Embryonic facial prominence (tissue), 1 donor: ENCODE results near the gene CALML4.
"Not testable (repeated sequence)": the region's sequence is repeated elsewhere in the genome, so short reads cannot be mapped to it uniquely, and the experiment has no call there.

ENCODE experiments used
- DNase-seq: peaks from one replicate; pipeline ENCODE4 v3.0.0-alpha.2; 2016; ENCODE audit errors: extremely low spot score

CALML4 gene

DNA sequence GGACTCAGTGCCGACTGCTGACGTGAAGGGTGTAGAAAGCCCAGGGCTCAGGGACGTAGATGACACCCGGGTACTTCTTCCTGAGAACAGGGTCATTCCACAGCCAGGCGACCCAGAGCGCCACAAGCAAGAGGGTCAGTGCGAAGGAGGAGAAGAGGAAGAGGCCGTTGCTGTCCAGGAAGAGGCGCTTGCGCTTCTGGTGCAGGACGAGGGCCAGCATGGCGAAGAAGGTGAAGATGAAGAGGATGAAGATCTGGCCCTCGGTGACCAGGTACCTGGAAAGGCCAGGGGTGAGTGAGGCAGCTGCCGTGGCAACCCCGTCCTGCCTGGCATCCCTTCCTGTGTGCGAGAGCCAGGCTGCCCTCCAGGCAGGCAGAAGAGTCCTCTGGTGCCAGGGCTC is 3.0 kb upstream of the CALML4 start:
- no peak for DNase-seq

DNA sequence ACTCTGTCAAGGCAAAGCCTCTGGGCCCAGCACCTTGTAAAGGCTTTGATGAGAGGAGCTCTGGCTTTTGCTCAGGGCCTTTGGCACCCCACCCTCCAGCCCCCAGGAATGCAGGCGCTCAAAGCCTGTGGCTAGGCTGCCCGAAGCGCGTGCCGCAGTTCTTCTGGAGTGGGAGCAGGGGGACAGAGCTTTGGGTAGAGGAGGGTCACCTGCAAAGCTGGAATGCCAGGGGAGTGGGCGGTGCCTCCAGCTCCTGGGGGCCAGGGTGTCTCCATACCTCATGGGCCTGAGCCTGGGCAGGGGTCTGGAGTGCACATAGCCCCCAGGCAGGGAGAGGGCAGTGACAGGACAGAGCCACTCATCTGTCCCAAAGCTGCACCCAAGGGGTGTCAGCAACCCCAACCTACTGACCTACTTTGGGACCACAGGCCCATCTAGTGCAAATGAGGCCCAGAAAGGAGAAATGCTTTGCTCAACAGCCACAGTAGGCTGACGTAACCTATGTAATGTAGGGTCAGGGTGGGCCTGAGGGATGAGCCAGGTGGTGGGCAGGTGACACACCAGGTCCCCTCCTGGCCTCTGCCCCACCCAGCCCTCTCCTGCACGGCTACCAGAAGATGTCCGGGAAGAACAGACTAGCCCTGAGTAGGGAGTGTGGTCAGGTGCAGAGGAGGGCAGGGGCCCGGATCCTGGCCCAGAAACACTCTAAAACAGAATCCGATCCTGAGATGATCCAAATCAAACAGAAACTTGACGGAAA is 2.2 kb upstream of the CALML4 start:
- DNase-seq: no peak

DNA sequence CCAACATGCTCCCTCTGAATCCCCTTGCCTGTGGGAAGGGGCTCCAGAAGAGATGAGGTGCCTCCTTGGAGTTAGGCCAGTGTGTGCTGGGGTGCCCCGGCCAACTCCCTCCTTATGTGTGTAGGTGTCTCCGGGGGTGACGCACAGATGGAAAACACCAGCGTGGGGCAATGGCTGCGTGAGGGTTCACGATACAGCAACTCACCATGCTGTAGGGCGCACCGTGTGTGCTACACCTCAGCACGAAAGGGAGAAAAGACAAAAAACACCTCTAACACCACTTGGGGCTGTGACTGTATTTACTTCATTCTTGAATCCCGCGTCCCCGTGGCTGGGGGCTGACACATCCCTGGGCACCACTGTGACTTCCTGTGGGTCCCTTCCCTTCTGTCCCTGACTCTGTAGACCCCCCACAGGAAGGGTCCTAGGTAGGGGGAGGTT is 1.6 kb upstream of the CALML4 start:
- no peak for DNase-seq

DNA sequence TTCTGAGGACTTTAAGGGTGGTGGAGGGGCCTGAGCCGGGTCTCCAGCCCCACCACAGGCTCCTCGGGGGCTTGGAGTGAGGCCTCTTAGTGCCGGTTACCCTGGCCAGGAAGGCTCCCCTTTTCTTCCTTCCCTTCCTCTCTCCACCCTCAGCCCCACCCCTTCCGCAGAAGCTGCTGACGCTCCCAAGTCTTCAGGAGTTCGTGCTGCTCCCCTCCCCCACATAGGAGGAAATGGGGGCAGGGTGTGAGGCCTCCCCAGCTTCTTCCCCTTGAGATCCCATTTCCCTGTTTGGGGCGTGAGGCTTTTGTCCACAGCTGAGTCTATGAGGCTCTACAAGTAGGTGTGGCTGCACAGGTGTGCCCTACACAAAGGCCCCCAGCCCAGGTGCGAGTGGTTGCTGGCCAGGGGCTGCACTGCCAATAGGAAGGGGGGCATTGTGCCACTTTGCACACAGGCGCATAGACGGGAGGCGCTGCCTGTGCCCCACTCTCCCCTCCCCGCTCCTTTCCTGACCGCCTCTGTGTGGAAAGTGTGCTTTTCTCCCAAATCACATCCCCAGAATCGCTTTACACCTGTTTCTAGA is 915 bp upstream of the CALML4 start:
- DNase-seq: no peak

DNA sequence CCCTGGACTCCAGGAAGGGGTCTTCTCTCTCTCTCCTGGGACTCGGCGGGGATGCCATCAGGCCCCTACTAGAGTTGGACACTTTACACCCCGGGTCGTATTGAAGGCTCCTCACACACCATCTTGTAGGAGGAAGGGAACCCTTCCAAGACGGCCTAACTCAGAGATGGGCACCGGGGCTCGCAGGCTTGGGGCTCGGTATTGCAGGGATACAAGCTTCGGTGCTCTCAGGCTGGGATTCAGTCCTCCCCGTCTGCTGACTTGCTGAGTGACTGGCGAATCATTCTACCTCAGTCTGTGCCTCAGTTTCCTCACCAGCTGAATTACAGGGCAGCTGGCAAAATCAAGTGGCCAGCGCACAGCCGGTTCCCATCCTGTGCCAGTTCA is 419 bp upstream of the CALML4 start:
- DNase-seq: no peak

DNA sequence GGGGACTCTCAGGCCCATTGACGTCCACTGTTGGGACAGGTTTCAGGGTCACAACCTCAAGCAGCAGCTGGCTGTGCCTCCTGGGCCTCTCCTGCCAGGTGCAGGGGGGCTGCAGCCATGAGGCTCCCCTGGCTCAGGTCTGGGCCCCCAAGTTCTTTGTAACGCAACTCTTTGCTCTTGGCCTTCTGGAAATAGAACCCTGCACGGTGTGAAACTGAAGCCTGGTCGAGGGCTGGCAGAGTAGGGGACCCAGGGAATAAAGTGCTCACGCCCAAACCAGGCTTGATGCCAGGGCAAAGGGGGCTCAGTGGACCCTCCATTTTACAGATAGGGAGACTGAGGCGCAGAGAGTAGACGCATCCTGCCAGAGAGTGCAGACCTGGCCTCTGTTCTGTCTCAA is 771 bp downstream of the CALML4 start:
- no peak for DNase-seq

DNA sequence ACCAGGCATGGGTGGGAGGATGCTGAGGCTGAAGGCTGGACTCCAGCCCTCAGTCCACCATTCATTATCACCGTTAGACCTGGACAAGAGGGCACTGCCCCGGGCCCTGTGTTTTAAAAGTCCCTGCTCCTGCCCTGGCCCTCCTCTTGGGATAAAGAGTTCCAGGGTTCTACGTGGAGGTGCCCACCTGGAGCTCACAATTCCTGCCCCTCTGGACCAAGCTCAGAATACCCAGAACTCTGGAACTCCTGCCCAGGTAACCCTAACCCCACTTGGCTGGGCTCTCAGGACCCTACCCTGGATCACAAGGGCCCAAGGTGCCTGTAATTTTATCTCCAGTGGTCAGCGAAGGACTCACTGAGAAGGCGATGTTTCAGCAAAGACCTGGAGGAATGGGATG is 1.2 kb downstream of the CALML4 start:
- no peak for DNase-seq

DNA sequence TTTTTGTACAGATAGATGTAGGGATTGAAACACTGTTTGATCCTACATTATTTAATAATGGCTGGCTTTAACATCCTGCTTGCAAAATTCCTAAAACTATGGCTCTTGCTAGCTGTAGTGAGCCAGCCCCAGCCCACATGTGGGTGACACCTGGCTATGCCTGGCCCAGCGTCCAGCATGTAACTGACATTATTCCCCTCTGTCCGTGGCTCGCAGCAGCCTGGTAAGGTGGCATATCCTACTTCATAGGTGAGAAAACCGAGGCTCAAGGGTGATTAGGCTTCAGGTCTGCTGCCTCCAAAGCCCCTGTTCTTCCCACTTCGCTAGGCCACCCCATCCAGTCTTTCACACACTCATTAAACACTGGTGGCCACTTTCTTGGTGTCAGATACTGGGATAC is 1.6 kb downstream of the CALML4 start:
- no peak for DNase-seq

DNA sequence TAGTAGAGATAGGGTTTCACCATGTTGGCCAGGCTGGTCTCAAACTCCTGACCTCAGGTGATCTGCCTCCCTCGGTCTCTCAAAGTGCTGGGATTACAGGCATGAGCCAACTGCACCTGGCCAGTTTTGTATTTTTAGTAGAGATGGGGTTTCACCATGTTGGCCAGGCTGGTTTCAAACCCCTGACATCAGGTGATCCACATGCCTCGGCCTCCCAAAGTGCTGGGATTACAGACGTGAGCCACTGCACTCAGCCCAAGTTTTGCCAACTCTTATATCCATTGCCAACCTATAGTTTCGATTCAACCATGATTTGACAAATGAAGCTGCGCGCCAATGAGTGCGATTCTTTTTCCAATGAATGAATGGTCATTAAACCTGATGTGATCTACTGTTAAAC is 2.1 kb downstream of the CALML4 start:
- DNase-seq: not testable (repeated sequence)

DNA sequence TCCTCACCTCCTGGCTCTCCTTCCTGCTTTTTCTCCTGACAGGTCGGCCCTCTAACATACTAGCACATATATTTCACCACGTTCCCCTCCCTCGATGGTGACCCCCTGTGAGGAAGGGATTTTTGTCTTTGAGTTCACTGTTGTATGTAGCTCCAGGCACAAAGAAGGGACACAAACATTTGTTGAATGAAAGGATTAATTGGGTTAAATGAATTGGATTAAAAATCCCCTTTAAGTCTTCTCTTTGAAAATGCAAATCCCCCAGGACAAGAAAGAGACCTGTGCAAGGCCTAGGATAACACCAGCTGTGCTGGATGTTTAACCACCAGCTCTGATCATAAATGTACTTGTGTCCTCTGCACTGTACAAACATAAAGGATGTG is 3.3 kb downstream of the CALML4 start:
- DNase-seq: no peak

DNA sequence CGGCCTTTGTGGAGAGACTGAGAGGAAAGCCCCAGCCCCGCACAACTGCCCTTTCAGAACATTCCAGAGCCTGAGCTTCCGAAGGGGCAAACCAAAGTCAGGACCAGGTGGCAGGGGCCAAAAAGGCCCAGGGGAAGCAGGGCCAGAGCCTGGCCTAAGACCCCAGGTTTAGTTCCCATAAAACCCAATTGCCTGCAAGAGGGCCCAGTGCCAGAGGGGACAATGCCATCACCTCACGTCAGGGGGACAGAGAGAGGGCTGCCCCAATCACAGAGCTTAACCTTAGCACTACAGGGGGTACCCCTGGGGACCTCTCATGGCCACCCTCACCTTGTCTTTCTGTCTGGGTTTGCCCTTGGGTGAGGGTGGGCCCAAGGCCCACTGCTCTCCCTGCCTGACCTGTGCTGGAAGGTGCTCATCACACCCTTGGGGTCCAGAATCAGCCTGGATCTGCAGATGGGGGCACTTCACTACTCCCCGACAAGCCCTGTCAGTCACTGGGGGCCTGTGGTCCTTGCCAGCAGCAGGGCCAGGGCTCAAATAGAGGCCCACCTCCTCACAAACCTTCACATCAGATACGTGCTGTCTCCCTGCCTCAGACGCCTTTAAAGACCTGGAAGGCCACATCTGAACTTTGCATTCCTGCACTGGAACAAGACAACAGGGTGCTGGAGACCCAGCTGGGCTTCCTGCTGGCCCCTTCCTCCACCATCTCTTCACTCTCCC is 3.8 kb downstream of the CALML4 start:
- no peak for DNase-seq

DNA sequence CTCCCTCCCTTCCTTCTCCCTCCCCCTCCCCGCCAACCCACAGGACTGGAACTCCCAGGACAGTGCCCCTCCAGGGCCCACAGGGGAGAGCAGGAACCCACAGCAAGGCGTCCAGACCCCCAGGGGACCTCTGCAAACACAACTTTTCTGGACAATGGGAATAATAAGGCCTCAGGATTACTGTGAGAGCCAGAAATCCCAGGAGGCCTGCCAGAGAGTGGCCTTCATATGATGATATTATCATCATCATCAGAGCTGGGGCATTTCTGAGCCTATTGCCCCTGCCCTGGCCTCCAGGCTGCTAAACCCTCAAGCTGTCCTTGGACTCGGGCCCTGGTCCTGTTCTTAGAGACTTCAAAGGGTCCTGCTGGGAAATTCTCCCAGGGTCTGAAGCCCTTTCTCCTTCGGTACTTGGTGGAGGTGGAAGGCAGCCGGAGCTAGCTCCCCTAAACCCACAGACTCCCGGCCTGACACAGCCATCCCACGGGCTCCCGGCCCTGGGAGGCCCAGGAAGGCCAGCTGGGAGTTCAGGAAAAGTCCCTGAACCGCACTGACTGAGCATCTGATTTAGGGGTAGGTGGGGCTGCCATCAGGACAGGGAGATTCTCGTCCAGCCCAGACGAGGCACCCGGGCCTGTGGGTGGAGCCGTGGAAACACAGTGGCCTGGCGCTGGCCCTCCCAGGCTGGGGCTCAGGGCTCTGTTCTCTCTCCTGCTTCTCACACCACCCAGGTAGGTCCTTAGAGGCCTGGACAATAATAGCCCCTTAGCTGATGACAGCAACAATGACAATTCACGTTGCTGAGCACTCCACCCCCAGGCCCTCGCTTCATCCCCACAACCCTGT is 4.9 kb downstream of the CALML4 start:
- no peak for DNase-seq

DNA sequence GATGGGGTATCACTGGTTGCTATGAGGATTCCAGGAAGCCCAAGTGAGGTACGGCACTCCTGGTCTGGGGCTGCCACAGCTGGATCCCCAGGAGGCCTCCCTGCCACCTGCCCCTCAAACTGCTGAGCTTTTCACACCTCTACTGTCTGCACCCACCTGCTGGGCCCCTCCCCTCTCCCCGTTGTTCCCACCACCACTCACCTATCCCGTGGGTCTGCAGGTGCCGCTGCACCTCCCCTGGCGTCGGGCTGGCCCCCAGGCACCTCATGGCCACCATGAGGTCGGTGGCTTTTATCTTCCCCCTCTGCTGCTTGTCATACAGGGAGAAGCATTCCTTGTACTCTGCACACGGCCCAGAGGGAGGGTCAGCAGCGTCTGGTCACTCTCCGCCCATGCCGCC is 5.8 kb downstream of the CALML4 start:
- DNase-seq: no peak

DNA sequence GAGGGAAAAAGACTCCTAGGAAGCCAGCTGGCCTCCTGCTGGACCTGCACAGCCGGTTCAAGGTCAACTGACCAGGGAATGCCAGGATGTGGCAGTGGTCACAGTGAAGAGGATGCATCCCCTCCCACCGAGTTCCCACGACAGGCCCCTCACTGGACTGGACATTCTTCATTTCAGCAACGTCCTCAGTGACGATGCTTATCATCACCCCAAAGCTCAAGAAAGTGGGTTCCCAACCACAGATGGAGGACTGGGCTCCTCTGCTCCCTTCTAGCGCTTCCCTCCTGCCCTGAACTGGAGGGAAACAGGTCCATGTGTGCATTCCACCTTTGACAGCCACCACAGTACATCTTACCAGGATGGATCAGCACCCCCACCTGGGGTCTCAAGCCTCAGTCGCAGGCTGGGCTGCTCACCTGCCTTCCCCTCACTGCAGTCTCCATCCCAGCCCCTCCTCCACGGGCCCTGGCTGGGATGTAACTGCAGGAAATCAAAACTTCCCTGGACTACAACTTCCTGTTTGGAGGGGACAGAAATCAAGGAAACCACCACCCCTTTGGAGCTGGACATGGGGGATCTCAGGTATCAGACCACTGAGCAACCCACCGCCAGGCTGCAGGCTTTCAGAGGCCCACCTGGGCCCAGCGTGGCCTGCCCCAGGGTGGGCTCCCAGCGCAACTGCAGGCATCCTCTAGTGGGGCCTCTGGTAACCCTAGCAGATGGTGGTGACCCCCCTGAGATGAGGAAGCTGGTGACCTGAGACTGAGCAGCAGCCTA is 7.3 kb downstream of the CALML4 start:
- no peak for DNase-seq

DNA sequence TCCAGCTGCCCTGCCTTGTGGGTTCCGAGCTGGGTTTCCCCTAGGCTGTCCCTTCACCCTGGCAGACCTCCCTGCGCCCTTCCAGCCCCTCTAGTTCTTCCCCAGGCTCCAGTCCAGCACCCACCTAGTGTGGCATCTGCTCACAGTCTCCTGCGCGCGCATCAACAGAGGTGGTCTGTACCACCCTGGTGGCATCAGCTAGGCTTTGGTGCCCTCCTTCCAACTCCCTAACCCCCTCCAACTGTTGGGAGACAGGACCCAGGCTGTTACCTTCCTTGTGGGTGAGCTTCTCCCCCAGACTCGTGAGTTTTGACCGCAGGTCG is 8.0 kb downstream of the CALML4 start:
- DNase-seq: no peak

DNA sequence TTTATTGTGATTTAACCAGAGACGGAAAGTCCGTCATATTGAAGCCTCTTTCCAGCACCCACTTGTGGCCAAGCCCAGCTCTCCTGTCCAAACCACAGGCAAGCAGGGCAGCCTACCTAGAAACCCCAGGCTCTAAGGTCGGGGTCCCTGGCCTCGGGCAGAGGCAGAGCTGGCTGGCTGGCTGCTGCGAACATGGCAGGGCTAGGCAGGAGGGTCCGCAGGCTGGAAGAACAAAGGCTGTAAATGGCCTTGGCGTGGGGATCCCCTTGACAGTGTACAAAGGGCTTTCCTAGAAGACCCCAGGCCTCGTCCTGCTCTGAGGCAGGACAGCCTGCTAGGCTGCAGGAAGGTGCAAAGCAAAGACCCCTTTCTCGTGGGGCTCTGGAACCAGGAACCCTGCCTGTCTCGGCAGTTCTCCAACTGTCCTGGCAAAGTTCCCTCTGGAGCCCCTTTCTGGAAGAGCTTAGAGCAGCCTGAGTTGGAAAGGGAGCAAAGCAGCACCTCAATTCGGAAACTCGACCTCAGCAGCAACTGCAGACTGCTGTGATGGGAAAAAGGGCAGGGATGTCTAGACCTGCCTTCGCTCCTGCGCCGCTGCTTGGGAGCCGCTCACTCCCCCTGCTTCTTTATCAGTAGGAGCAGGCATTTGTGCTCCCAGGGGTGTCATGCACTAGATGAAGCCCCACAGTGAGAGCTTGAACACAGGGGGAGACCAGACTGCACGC is 8.5 kb downstream of the CALML4 start:
- DNase-seq: no peak

DNA sequence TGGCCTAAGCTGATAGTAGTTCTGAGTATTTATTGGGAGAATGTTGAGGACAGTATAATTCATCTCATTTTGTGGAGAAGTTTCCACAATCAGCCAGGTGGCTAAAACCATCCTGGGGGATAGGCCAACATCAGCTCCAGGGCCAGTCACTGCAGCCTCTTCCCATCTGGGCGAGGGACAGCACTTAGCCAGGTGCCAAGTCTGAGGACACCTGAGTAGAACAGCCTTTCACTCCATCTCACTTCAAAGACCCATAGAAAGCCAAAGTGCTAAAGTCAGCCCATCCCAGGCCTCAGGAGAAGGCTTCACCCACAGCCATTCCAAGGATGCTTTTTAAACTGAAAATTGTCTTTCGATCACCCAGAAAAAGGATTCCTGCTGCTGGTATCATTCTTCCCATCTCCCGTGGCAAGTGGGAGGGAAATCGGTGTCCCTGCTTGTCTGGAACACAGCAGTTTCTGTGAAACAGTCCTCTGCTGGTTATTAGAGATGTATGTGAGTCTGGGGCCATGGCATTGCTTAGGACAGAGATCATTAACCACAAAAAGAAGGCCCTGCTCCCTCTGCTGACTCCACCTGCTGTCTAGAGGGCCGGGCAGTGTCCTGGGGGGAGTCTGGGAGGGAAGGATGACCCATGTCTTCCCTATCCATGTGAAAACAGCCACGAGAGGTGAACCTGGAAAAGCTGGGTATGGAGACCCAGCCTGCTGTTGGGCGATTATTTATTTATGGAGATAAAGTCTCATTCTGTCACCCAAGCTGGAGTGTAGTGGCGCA is 9.6 kb downstream of the CALML4 start:
- no peak for DNase-seq

DNA sequence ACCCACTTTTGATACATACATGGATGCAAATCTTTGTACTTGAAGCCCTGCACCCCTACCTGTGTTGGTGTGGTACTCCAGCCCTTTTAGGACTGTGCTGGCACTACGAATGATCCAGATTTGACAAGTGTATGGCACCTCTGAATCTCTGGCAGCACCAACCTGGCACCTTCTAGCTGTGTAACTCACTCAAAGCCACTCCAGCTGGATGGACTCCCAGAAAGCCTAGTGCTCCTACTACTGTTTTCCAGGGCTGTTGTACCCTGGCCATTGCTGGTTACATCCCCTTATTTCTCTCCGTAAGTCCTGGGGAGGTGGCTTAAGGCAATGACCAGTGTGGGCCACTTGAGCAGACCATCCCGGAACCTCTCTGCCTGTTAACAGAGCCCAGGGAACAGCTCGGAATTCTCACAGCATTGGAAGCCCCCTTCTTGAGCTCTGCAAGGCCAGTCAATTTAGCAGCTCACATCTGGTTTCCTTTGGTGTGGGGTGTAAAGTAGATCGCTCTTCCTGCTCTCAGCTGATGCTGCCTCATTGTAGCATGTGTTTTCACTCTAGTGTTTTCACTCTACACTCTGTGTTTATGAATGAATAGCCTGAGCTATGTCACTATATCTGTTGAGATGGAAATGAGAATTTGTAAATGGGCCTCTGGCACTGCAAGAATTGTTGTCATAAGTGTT is 12.2 kb downstream of the CALML4 start:
- DNase-seq: peak; percentile 41

DNA sequence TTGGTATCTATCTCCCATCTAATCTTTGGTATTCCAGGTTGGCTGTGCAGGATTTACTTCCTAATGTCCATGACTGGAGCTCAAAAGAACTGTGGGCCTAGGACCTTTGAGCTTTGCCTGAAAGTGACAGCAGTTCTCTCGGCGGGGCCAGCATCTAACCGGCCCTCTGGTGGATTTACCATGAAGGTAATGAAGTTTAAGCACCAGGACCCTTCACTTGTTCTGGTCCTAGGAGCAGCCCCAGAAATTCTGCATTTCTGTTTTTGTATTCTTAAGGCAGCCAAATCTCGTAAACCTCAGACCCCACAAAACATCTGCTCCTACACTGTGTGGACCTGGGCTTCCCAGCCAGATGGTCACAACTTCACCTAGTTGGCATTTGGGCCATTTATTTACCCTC is 13.0 kb downstream of the CALML4 start:
- DNase-seq: no peak

DNA sequence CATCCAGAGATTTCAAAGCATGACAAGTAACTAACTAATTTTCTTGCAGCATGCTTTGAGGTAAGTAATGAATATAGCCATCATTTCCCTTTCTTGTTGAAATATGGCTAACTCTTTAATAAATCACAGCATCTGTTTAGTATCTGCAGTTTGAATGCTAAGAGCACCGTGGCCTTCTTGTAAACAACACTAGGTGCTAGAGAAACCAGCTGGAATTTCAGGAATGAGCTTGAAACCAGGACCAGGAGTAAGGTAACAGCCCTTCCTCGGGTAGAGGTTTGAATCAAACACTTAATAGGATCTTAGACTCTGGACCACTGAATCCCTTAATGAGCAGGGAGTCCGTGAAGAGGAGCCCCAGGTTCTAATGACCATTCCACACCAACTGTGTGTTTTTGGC is 13.6 kb downstream of the CALML4 start:
- no peak for DNase-seq
